HCT116 (cell line): Measurements from ENCODE around the gene GNS.

Source experiments
- RAD21 ChIP-seq: IDR thresholded peaks from 2 replicates; pipeline ENCODE4 v1.6.1; 2012; ENCODE audit warnings: low read depth, mild to moderate bottlenecking
- TF ChIP-seq, protein P1 (sequence below), 3 experiments: fragments of 200-600 bp in 1 of 3; sonication (generic) in 1 of 3; IDR thresholded peaks in 2 of 3; conservative IDR thresholded peaks in 1 of 3; 2 replicates each; pipeline ENCODE4 v1.5.1; 2012 to 2017; ENCODE audit warnings: low read depth in 2 of 3, low read length in 2 of 3, antibody characterized with exemption in 1 of 3, borderline replicate concordance in 1 of 3, control low read depth in 1 of 3, mild to moderate bottlenecking in 1 of 3, mixed read lengths in 1 of 3, mixed run types in 1 of 3, moderate library complexity in 1 of 3; ENCODE audit not compliant: insufficient read depth in 1 of 3

DNA sequence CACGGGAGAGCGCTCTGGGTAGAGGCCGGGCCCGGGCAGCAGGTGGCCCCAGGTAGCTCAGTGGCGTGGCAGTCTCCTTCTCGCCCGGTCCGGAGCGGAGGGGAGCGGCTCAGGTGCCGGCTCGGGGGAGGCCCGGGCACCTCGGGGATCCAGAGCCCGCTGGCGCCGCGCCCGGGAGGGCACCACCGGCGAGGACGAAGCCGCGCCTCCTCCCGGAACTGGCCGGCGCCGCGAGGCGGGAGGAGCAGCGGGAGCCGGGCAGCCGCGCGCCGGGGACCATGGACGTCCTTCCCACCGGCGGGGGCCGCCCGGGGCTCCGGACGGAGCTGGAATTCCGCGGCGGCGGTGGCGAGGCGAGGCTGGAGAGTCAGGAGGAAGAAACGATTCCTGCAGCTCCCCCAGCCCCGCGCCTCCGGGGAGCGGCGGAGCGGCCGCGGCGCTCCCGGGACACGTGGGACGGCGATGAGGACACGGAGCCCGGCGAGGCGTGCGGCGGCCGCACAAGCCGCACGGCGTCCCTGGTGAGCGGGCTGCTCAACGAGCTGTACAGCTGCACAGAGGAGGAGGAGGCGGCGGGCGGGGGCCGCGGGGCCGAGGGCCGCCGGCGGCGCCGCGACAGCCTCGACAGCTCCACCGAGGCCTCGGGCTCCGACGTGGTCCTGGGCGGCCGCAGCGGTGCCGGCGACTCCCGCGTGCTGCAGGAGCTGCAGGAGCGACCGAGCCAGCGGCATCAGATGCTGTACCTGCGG, 21.5 kb upstream of the GNS start:
- TF ChIP-seq, protein P1, sequence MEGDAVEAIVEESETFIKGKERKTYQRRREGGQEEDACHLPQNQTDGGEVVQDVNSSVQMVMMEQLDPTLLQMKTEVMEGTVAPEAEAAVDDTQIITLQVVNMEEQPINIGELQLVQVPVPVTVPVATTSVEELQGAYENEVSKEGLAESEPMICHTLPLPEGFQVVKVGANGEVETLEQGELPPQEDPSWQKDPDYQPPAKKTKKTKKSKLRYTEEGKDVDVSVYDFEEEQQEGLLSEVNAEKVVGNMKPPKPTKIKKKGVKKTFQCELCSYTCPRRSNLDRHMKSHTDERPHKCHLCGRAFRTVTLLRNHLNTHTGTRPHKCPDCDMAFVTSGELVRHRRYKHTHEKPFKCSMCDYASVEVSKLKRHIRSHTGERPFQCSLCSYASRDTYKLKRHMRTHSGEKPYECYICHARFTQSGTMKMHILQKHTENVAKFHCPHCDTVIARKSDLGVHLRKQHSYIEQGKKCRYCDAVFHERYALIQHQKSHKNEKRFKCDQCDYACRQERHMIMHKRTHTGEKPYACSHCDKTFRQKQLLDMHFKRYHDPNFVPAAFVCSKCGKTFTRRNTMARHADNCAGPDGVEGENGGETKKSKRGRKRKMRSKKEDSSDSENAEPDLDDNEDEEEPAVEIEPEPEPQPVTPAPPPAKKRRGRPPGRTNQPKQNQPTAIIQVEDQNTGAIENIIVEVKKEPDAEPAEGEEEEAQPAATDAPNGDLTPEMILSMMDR (IDR thresholded peaks at IDR 0.05 in 2 of 3, conservative IDR thresholded peaks at IDR 0.05 in 1 of 3; ENCODE audit: borderline replicate concordance in 1 of 3, insufficient read depth in 1 of 3, low read depth in 2 of 3, low read length in 2 of 3): 0 out of 6 replicates have a peak, but pooled peaks of 1 of the 3 experiments have one; percentile 5
- no peak for TF ChIP-seq RAD21
